GM23338 (cell line): ENCODE results near the gene ZNF334. TPM values are rescaled to one million over a fixed set of nuclear protein-coding genes. Genes with fewer than 3 reads are reported as not detected.

Source experiments
- ATAC-seq: fragments of 200-7000 bp; cut with Tn5 transposase; 3 replicates; pipeline ENCODE4 v1.9.1; 2020
- DNase-seq: peaks from one replicate; pipeline ENCODE4 v3.0.0-alpha.2; 2015; ENCODE audit warnings: low spot score
- H2AFZ ChIP-seq: fragments of 200-600 bp; sonication (generic); 2 replicates; pipeline ENCODE4 v1.8.0; 2016; ENCODE audit warnings: antibody characterized with exemption, mild to moderate bottlenecking, moderate library complexity
- H3F3A ChIP-seq: fragments of 200-600 bp; sonication (generic); replicated peaks from 2 replicates; pipeline ENCODE4 v1.8.0; 2017; ENCODE audit warnings: antibody characterized with exemption, mixed run types, low read depth
- H3K27ac ChIP-seq: fragments of 200-600 bp; sonication (generic); 2 replicates; pipeline ENCODE4 v1.6.1; 2016; ENCODE audit warnings: low read depth
- H3K27me3 ChIP-seq: fragments of 200-600 bp; sonication (generic); 2 replicates; pipeline ENCODE4 v1.8.0; 2016; ENCODE audit warnings: mild to moderate bottlenecking, mixed run types, moderate library complexity; ENCODE audit not compliant: insufficient read depth
- H3K36me3 ChIP-seq: fragments of 200-600 bp; sonication (generic); 2 replicates; pipeline ENCODE4 v1.8.0; 2016; ENCODE audit warnings: mild to moderate bottlenecking; ENCODE audit not compliant: insufficient read depth
- H3K4me1 ChIP-seq: fragments of 200-600 bp; sonication (generic); 2 replicates; pipeline ENCODE4 v1.8.0; 2016; ENCODE audit warnings: mild to moderate bottlenecking, moderate library complexity; ENCODE audit not compliant: insufficient read depth
- H3K4me2 ChIP-seq: fragments of 200-600 bp; sonication (generic); 2 replicates; pipeline ENCODE4 v1.7.1; 2017; ENCODE audit warnings: mixed run types
- H3K4me3 ChIP-seq: fragments of 200-600 bp; sonication (generic); 2 replicates; pipeline ENCODE4 v1.6.1; 2016; ENCODE audit warnings: mixed run types
- H3K79me2 ChIP-seq: fragments of 200-600 bp; sonication (generic); replicated peaks from 2 replicates; pipeline ENCODE4 v1.8.0; 2017; ENCODE audit warnings: mild to moderate bottlenecking; ENCODE audit not compliant: insufficient read depth
- H3K9me2 ChIP-seq: fragments of 200-600 bp; sonication (generic); 2 replicates; pipeline ENCODE4 v1.8.0; 2017; ENCODE audit not compliant: insufficient read depth
- H4K20me1 ChIP-seq: fragments of 200-600 bp; sonication (generic); replicated peaks from 2 replicates; pipeline ENCODE4 v1.8.0; 2017; ENCODE audit warnings: mild to moderate bottlenecking; ENCODE audit not compliant: insufficient read depth
- H3K27ac Mint-ChIP-seq: 2 replicates; pipeline ENCODE4 v1.8.0; 2020; ENCODE audit warnings: inconsistent platforms, mild to moderate bottlenecking, moderate library complexity, mixed read lengths
- H3K27me3 Mint-ChIP-seq: 3 replicates; pipeline ENCODE4 v1.8.0; 2022; ENCODE audit warnings: low read depth, mild to moderate bottlenecking, moderate library complexity, mixed read lengths, inconsistent platforms; ENCODE audit not compliant: insufficient read depth, poor library complexity
- H3K36me3 Mint-ChIP-seq: 3 replicates; pipeline ENCODE4 v1.8.0; 2021; ENCODE audit warnings: low read depth, mild to moderate bottlenecking, inconsistent platforms, moderate library complexity, mixed read lengths
- H3K4me1 Mint-ChIP-seq: 3 replicates; pipeline ENCODE4 v1.8.0; 2020; ENCODE audit warnings: mild to moderate bottlenecking, inconsistent platforms, mixed read lengths
- H3K4me3 Mint-ChIP-seq: 3 replicates; pipeline ENCODE4 v1.8.0; 2021; ENCODE audit warnings: moderate library complexity, mild to moderate bottlenecking, inconsistent platforms, mixed read lengths
- H3K9me3 Mint-ChIP-seq: 3 replicates; pipeline ENCODE4 v1.8.0; 2020; ENCODE audit warnings: moderate library complexity, mild to moderate bottlenecking, inconsistent platforms, mixed read lengths
- CREB1 ChIP-seq: fragments of 250-450 bp; sonication (Bioruptor Pico); IDR thresholded peaks from 2 replicates; pipeline ENCODE4 v1.5.0; 2020; ENCODE audit warnings: low read depth, mild to moderate bottlenecking, moderate library complexity
- CTCF ChIP-seq, 2 experiments: fragments of 200-600 bp in 1 of 2; sonication (generic) in 1 of 2; conservative IDR thresholded peaks; 2 replicates each; pipeline versions ENCODE4 v1.5.1 to v1.6.1; 2016 to 2017; ENCODE audit warnings: antibody characterized with exemption in 2 of 2, low read depth in 2 of 2, mild to moderate bottlenecking in 2 of 2, moderate library complexity in 1 of 2
- ETS1 ChIP-seq: IDR thresholded peaks from 2 replicates; pipeline ENCODE4 v1.6.1; 2016; ENCODE audit warnings: antibody characterized with exemption
- EZH2 ChIP-seq: fragments of 200-600 bp; sonication (generic); IDR thresholded peaks from one replicate; pipeline ENCODE4 v1.8.0; 2017; ENCODE audit warnings: antibody characterized with exemption, mild to moderate bottlenecking, low read depth; ENCODE audit not compliant: unreplicated experiment
- EZH2phosphoT487 ChIP-seq: fragments of 200-600 bp; sonication (generic); IDR thresholded peaks from one replicate; pipeline ENCODE4 v1.8.1; 2018; ENCODE audit warnings: antibody characterized with exemption; ENCODE audit not compliant: unreplicated experiment
- JUNB ChIP-seq: IDR thresholded peaks from one replicate; pipeline ENCODE4 v1.6.1; 2016; ENCODE audit warnings: antibody characterized with exemption; ENCODE audit not compliant: unreplicated experiment
- NANOG ChIP-seq: IDR thresholded peaks from 2 replicates; pipeline ENCODE4 v1.6.1; 2016; ENCODE audit warnings: antibody characterized with exemption, borderline replicate concordance
- POLR2AphosphoS5 ChIP-seq: IDR thresholded peaks from 2 replicates; pipeline ENCODE4 v1.6.1; 2016; ENCODE audit warnings: antibody characterized with exemption, low read depth
- STAT1 ChIP-seq: IDR thresholded peaks from one replicate; pipeline ENCODE4 v1.6.1; 2016; ENCODE audit warnings: antibody characterized with exemption; ENCODE audit not compliant: unreplicated experiment
- ZNF114 ChIP-seq: fragments of 250-450 bp; sonication (Bioruptor Pico); IDR thresholded peaks from 2 replicates; pipeline ENCODE4 v1.5.0; 2020; ENCODE audit warnings: mild to moderate bottlenecking, moderate library complexity
- ZNF331 ChIP-seq: fragments of 250-450 bp; sonication (Bioruptor Pico); IDR thresholded peaks from 2 replicates; pipeline ENCODE4 v1.5.0; 2020; ENCODE audit warnings: low read depth, mild to moderate bottlenecking, moderate library complexity
- polyA plus RNA-seq: library from polyadenylated mRNA; unstranded; fragments of >200 nt; fragmentation: Nextera tagmentation; extraction: Ambion mirVana; gene quantifications from 2 replicates; pipeline ENCODE4 v1.2.1, GENCODE V29; 2016
- total RNA-seq: library from RNA; depleted of rRNA; stranded (reverse); fragments of >200 nt; shearing (Covaris generic); gene quantifications from 2 replicates; pipeline ENCODE4 v1.2.3, GENCODE V29; 2014
- TF ChIP-seq, protein P1 (sequence below): IDR thresholded peaks from one replicate; pipeline ENCODE4 v1.6.1; 2018; ENCODE audit warnings: antibody characterized with exemption; ENCODE audit not compliant: unreplicated experiment
- TF ChIP-seq, protein P2 (sequence below): fragments of 250-450 bp; sonication (Bioruptor Pico); IDR thresholded peaks from 2 replicates; pipeline ENCODE4 v1.5.0; 2020; ENCODE audit warnings: mild to moderate bottlenecking, moderate library complexity

ZNF334 gene
- total and polyA plus RNA-seq, 2 experiments from 2014 or later = 12.4 to 19.1 TPM

- no peak for ATAC-seq
- Mint-ChIP-seq H3K4me3 (no peak overlapping the region), H3K27me3 (peaks cover 4% of the 10 kb centered on the region), H3K27ac (no peak overlapping the region), H3K9me3 (no peaks in the 10 kb centered on the region), H3K36me3 (peaks cover 14% of the 10 kb centered on the region; the same call in 2 of the 3 replicates), H3K4me1 (peaks cover 37% of the 10 kb centered on the region)
- no peak overlapping the region for H2AFZ ChIP-seq
- no peaks in the 10 kb centered on the region for H3K9me2 ChIP-seq
- no peaks in the 10 kb centered on the region for H3F3A ChIP-seq
- no peaks in the 10 kb centered on the region for H4K20me1 ChIP-seq
- no peaks in the 10 kb centered on the region for H3K79me2 ChIP-seq
- TF ChIP-seq STAT1 (no peak), ETS1 (no peak), CREB1 (CRISPR knock-in tag) (no peak), ZNF331 (no peak), EZH2phosphoT487 (no peak), ZNF114 (CRISPR knock-in tag) (no peak), NANOG (no peak), JUNB (no peak), EZH2 (no peak), CTCF (conservative IDR thresholded peaks at IDR 0.05; ENCODE audit: low read depth in 2 of 2) (no peak), POLR2AphosphoS5 (no peak)
- TF ChIP-seq, protein P1, sequence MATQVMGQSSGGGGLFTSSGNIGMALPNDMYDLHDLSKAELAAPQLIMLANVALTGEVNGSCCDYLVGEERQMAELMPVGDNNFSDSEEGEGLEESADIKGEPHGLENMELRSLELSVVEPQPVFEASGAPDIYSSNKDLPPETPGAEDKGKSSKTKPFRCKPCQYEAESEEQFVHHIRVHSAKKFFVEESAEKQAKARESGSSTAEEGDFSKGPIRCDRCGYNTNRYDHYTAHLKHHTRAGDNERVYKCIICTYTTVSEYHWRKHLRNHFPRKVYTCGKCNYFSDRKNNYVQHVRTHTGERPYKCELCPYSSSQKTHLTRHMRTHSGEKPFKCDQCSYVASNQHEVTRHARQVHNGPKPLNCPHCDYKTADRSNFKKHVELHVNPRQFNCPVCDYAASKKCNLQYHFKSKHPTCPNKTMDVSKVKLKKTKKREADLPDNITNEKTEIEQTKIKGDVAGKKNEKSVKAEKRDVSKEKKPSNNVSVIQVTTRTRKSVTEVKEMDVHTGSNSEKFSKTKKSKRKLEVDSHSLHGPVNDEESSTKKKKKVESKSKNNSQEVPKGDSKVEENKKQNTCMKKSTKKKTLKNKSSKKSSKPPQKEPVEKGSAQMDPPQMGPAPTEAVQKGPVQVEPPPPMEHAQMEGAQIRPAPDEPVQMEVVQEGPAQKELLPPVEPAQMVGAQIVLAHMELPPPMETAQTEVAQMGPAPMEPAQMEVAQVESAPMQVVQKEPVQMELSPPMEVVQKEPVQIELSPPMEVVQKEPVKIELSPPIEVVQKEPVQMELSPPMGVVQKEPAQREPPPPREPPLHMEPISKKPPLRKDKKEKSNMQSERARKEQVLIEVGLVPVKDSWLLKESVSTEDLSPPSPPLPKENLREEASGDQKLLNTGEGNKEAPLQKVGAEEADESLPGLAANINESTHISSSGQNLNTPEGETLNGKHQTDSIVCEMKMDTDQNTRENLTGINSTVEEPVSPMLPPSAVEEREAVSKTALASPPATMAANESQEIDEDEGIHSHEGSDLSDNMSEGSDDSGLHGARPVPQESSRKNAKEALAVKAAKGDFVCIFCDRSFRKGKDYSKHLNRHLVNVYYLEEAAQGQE = no peak
- TF ChIP-seq, protein P2, sequence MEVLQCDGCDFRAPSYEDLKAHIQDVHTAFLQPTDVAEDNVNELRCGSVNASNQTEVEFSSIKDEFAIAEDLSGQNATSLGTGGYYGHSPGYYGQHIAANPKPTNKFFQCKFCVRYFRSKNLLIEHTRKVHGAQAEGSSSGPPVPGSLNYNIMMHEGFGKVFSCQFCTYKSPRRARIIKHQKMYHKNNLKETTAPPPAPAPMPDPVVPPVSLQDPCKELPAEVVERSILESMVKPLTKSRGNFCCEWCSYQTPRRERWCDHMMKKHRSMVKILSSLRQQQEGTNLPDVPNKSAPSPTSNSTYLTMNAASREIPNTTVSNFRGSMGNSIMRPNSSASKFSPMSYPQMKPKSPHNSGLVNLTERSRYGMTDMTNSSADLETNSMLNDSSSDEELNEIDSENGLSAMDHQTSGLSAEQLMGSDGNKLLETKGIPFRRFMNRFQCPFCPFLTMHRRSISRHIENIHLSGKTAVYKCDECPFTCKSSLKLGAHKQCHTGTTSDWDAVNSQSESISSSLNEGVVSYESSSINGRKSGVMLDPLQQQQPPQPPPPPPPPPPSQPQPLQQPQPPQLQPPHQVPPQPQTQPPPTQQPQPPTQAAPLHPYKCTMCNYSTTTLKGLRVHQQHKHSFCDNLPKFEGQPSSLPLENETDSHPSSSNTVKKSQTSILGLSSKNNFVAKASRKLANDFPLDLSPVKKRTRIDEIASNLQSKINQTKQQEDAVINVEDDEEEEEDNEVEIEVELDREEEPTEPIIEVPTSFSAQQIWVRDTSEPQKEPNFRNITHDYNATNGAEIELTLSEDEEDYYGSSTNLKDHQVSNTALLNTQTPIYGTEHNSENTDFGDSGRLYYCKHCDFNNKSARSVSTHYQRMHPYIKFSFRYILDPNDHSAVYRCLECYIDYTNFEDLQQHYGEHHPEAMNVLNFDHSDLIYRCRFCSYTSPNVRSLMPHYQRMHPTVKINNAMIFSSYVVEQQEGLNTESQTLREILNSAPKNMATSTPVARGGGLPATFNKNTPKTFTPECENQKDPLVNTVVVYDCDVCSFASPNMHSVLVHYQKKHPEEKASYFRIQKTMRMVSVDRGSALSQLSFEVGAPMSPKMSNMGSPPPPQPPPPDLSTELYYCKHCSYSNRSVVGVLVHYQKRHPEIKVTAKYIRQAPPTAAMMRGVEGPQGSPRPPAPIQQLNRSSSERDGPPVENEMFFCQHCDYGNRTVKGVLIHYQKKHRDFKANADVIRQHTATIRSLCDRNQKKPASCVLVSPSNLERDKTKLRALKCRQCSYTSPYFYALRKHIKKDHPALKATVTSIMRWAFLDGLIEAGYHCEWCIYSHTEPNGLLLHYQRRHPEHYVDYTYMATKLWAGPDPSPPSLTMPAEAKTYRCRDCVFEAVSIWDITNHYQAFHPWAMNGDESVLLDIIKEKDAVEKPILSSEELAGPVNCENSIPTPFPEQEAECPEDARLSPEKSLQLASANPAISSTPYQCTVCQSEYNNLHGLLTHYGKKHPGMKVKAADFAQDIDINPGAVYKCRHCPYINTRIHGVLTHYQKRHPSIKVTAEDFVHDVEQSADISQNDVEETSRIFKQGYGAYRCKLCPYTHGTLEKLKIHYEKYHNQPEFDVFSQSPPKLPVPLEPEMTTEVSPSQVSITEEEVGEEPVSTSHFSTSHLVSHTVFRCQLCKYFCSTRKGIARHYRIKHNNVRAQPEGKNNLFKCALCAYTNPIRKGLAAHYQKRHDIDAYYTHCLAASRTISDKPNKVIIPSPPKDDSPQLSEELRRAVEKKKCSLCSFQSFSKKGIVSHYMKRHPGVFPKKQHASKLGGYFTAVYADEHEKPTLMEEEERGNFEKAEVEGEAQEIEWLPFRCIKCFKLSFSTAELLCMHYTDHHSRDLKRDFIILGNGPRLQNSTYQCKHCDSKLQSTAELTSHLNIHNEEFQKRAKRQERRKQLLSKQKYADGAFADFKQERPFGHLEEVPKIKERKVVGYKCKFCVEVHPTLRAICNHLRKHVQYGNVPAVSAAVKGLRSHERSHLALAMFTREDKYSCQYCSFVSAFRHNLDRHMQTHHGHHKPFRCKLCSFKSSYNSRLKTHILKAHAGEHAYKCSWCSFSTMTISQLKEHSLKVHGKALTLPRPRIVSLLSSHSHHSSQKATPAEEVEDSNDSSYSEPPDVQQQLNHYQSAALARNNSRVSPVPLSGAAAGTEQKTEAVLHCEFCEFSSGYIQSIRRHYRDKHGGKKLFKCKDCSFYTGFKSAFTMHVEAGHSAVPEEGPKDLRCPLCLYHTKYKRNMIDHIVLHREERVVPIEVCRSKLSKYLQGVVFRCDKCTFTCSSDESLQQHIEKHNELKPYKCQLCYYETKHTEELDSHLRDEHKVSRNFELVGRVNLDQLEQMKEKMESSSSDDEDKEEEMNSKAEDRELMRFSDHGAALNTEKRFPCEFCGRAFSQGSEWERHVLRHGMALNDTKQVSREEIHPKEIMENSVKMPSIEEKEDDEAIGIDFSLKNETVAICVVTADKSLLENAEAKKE (CRISPR knock-in tag) = no peak
- H3K4me2 ChIP-seq = no peak overlapping the region
- peaks cover 16% of the 10 kb centered on the region; the same call in 1 of the 2 replicates for H3K4me1 ChIP-seq
- no peak overlapping the region for H3K27ac ChIP-seq
- no peaks in the 10 kb centered on the region for H3K27me3 ChIP-seq
- H3K36me3 ChIP-seq = no peaks in the 10 kb centered on the region
- DNase-seq = no peak
- H3K4me3 ChIP-seq = no peak overlapping the region
These were observed 29.5 kb downstream of the ZNF334 start for GRCh38 chr20:46483879-46484278.
